Osteocyte (in vitro differentiated cells): Measurements from ENCODE around the gene PDE1A. TPM values are rescaled to one million over a fixed set of nuclear protein-coding genes. Genes with fewer than 3 reads are reported as not detected.

ENCODE experiments used
- DNase-seq: peaks from one replicate; pipeline ENCODE4 v3.0.0; 2021; ENCODE audit warnings: mixed read lengths; ENCODE audit not compliant: unreplicated experiment; ENCODE audit errors: extremely low spot score
- H3K27ac Mint-ChIP-seq: one replicate; pipeline ENCODE4 v1.8.0; 2021; ENCODE audit warnings: mild to moderate bottlenecking, mixed read lengths; ENCODE audit not compliant: unreplicated experiment
- H3K27me3 Mint-ChIP-seq: one replicate; pipeline ENCODE4 v1.8.0; 2021; ENCODE audit warnings: mixed read lengths; ENCODE audit not compliant: unreplicated experiment
- H3K36me3 Mint-ChIP-seq: one replicate; pipeline ENCODE4 v1.8.0; 2021; ENCODE audit warnings: mixed read lengths; ENCODE audit not compliant: unreplicated experiment
- H3K4me1 Mint-ChIP-seq: one replicate; pipeline ENCODE4 v1.8.0; 2021; ENCODE audit warnings: mixed read lengths; ENCODE audit not compliant: unreplicated experiment
- H3K4me3 Mint-ChIP-seq: one replicate; pipeline ENCODE4 v1.8.0; 2021; ENCODE audit warnings: mild to moderate bottlenecking, moderate library complexity, mixed read lengths; ENCODE audit not compliant: unreplicated experiment
- H3K9me3 Mint-ChIP-seq: one replicate; pipeline ENCODE4 v1.8.0; 2021; ENCODE audit warnings: mixed read lengths; ENCODE audit not compliant: unreplicated experiment
- total RNA-seq: library from RNA; stranded (reverse); gene quantifications from 2 replicates; pipeline ENCODE4 v1.2.1, GENCODE V29; 2021
- TF ChIP-seq, protein P1 (sequence below): fragments of 200-600 bp; sonication (generic); IDR thresholded peaks from 2 replicates; pipeline ENCODE4 v1.5.0; 2021; ENCODE audit warnings: antibody characterized with exemption, mild to moderate bottlenecking, moderate library complexity

Gene PDE1A
- total RNA-seq, 1 donor from 2014 or later, result 1.8 TPM

DNA sequence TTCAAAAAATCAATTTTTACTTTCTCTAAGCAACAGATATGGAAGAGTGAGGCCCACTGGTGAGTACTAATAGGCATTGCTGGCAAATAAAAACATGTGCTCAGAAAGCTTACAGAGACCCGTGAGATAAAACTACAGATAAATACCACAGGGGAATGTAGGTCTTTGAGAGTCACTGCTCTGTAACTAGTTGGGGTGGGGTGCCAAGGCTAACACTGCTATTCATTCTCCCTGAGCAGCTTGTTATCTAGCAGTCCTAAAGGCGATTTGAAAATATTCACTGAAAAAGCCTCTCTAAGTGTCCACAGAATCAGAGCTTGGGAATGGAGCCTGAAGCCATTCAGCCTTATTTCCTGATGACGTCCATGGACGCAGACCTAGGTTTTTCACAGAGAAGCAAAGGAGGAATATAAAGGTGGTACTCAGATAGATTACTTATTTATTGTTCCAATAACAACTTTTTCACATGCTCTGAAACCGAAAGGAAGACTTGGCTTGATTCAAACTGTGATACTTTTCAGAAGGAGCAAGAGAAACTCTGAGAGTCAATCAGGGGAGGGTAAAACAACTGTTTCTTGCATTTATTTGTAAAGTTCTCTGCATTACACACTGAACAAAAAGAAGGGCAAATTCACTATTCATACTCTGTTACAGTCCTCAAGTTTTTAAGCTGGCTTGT lies 252.8 kb downstream of the PDE1A start:
- no peak overlapping the region for H3K27ac Mint-ChIP-seq
- H3K27me3 Mint-ChIP-seq, result no peaks in the 10 kb centered on the region
- H3K9me3 Mint-ChIP-seq, result no peaks in the 10 kb centered on the region
- TF ChIP-seq, protein P1, sequence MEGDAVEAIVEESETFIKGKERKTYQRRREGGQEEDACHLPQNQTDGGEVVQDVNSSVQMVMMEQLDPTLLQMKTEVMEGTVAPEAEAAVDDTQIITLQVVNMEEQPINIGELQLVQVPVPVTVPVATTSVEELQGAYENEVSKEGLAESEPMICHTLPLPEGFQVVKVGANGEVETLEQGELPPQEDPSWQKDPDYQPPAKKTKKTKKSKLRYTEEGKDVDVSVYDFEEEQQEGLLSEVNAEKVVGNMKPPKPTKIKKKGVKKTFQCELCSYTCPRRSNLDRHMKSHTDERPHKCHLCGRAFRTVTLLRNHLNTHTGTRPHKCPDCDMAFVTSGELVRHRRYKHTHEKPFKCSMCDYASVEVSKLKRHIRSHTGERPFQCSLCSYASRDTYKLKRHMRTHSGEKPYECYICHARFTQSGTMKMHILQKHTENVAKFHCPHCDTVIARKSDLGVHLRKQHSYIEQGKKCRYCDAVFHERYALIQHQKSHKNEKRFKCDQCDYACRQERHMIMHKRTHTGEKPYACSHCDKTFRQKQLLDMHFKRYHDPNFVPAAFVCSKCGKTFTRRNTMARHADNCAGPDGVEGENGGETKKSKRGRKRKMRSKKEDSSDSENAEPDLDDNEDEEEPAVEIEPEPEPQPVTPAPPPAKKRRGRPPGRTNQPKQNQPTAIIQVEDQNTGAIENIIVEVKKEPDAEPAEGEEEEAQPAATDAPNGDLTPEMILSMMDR, result no peak
- no peaks in the 10 kb centered on the region for H3K36me3 Mint-ChIP-seq
- DNase-seq, result no peak
- H3K4me1 Mint-ChIP-seq, result no peaks in the 10 kb centered on the region
- no peak overlapping the region for H3K4me3 Mint-ChIP-seq

GRCh38 chr2:182170341-182170740 lies 256.5 kb downstream of the PDE1A start:
- no peak for DNase-seq
- Mint-ChIP-seq H3K9me3 (no peaks in the 10 kb centered on the region), H3K36me3 (no peaks in the 10 kb centered on the region), H3K27ac (no peak overlapping the region), H3K4me3 (no peak overlapping the region), H3K27me3 (no peaks in the 10 kb centered on the region), H3K4me1 (no peaks in the 10 kb centered on the region)
- TF ChIP-seq, protein P1, result no peak

- DNase-seq, result no peak
- TF ChIP-seq, protein P1, result no peak
- H3K27me3 Mint-ChIP-seq, result no peaks in the 10 kb centered on the region
- H3K4me1 Mint-ChIP-seq, result no peaks in the 10 kb centered on the region
- H3K27ac Mint-ChIP-seq, result no peak overlapping the region
- H3K4me3 Mint-ChIP-seq, result no peak overlapping the region
- no peaks in the 10 kb centered on the region for H3K9me3 Mint-ChIP-seq
- H3K36me3 Mint-ChIP-seq, result no peaks in the 10 kb centered on the region
Observed at GRCh38 chr2:182167882-182168281, 259.0 kb downstream of the PDE1A start.

- no peaks in the 10 kb centered on the region for H3K9me3 Mint-ChIP-seq
- H3K36me3 Mint-ChIP-seq, result no peaks in the 10 kb centered on the region
- H3K4me3 Mint-ChIP-seq, result no peak overlapping the region
- DNase-seq, result no peak
- TF ChIP-seq, protein P1, result no peak
- no peaks in the 10 kb centered on the region for H3K4me1 Mint-ChIP-seq
- no peaks in the 10 kb centered on the region for H3K27me3 Mint-ChIP-seq
- no peak overlapping the region for H3K27ac Mint-ChIP-seq
Observed at GRCh38 chr2:182166841-182167240, 260.0 kb downstream of the PDE1A start.

GRCh38 chr2:182166406-182166805 lies 260.4 kb downstream of the PDE1A start:
- Mint-ChIP-seq H3K27ac (no peak overlapping the region), H3K9me3 (no peaks in the 10 kb centered on the region), H3K27me3 (no peaks in the 10 kb centered on the region), H3K4me1 (no peaks in the 10 kb centered on the region), H3K4me3 (no peak overlapping the region), H3K36me3 (no peaks in the 10 kb centered on the region)
- TF ChIP-seq, protein P1, result no peak
- DNase-seq, result no peak
